VCaP (cell line): Measurements from ENCODE around the gene LIM2.

Experiments
- H3K27ac ChIP-seq: fragments of 450-650 bp; 2 replicates; pipeline ENCODE4 v1.5.1; 2017
- TF ChIP-seq, protein P1 (sequence below): fragments of 450-650 bp; conservative IDR thresholded peaks from 2 replicates; pipeline ENCODE4 v1.5.1; 2017; ENCODE audit warnings: mild to moderate bottlenecking, moderate library complexity

LIM2 gene

GRCh38 chr19:51367565-51368365 lies 20.0 kb downstream of the LIM2 start:
- H3K27ac ChIP-seq, result peak overlapping the region; percentile 93
- TF ChIP-seq, protein P1, sequence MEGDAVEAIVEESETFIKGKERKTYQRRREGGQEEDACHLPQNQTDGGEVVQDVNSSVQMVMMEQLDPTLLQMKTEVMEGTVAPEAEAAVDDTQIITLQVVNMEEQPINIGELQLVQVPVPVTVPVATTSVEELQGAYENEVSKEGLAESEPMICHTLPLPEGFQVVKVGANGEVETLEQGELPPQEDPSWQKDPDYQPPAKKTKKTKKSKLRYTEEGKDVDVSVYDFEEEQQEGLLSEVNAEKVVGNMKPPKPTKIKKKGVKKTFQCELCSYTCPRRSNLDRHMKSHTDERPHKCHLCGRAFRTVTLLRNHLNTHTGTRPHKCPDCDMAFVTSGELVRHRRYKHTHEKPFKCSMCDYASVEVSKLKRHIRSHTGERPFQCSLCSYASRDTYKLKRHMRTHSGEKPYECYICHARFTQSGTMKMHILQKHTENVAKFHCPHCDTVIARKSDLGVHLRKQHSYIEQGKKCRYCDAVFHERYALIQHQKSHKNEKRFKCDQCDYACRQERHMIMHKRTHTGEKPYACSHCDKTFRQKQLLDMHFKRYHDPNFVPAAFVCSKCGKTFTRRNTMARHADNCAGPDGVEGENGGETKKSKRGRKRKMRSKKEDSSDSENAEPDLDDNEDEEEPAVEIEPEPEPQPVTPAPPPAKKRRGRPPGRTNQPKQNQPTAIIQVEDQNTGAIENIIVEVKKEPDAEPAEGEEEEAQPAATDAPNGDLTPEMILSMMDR, result no peak

GRCh38 chr19:51367255-51367564 lies 20.6 kb downstream of the LIM2 start:
- peak overlapping the region; percentile 93 for H3K27ac ChIP-seq
- TF ChIP-seq, protein P1, result no peak

DNA sequence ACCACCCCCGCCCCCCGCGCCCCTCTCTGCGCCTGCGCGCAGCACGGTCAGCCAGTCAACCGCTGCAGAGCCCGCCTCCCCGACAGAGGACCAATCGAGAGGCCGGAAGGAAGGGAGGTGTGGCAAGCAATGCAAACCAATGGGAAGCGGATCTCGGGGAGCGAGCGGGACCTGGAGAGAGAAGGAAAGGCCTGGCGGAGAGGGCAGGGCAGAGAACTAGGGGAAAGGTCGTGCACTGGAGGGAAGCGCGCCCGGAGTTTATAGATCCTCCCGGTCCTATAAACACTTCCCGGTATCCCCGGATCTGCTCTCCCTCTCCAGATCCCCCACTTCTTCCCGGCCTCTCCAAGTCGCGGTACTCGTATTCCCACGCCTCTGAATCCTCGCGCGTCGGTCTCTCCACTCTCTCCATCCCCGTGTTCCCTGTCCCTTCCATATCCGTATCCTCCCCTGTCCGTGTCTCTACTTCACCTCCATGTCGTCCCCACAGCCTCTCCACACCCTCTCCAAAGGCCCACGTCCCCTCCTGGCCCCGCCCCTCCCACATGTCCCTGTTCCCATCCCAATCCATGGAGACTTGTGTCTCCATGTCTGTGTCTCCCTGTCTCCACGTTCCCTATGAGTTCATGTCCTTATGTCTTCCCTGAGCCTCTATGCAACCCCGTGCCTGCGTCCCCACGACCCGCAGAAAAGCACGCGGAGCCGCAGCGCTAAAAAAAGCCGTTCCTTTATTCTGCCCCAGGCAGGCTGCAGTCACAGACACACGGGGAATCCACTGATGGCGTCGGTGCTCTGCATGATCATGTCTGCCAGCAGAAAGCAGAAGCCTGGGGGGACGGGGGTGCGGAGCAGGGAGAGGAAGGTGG lies 21.2 kb downstream of the LIM2 start:
- peak overlapping the region; percentile 93 for H3K27ac ChIP-seq
- TF ChIP-seq, protein P1, result no peak

DNA sequence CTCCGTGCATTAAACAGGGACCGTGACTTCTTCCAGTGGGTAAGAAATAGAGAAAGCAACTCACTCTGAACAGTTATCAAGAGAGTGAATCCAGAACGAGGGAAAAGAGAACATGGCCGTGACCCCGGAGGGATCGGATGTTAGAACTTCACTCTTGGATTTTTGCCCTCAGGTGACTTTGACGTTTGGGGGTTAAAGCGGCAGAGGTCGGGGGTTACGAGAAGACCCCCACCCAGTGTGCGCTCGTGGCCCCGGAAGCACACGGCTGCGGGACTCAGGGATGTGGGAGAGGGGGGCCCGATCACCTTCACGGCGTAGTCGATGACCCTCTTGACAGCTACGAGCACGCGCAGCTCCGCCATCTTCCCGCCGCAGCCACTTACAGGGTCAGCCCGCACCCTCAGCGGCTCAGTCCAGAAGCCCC lies 21.8 kb downstream of the LIM2 start, which contains the start of gene ETFB:
TSS of gene ETFB (minus strand) at position 424 of the 424 bp plus-strand sequence. CDS start at position 362, 62 bp downstream.
- TF ChIP-seq, protein P1, result no peak
- H3K27ac ChIP-seq, result peak within 1 kb of the TSS; percentile 93

GRCh38 chr19:51365211-51365964 lies 22.4 kb downstream of the LIM2 start:
- TF ChIP-seq, protein P1, result no peak
- peak overlapping the region; percentile 93 for H3K27ac ChIP-seq

- TF ChIP-seq, protein P1, result no peak
- H3K27ac ChIP-seq, result peak overlapping the region; percentile 93
These were observed 23.3 kb downstream of the LIM2 start for GRCh38 chr19:51364200-51365106.
